Esophagus muscularis mucosa (tissue), 4 donors: Measurements from ENCODE around the gene P3H3. TPM values are rescaled to one million over a fixed set of nuclear protein-coding genes. Genes with fewer than 3 reads are reported as not detected.

Experiments used
- DNase-seq: peaks from one replicate; pipeline ENCODE4 v3.0.0-alpha.2; 2017; ENCODE audit errors: extremely low spot score
- H3K27ac ChIP-seq, 4 donors: fragments of 200-600 bp; sonication (generic); replicated peaks in 1 of 4; 1 replicate in 3 of 4; 2 replicates in 1 of 4; pipeline ENCODE4 v1.5.1; 2016 to 2019; ENCODE audit warnings: mild to moderate bottlenecking in 1 of 4
- H3K27me3 ChIP-seq, 4 donors: fragments of 200-600 bp; sonication (generic); one replicate each; pipeline versions ENCODE4 v1.5.1 to v1.6.0; 2016 to 2019
- H3K36me3 ChIP-seq, 4 donors: fragments of 200-600 bp; sonication (generic); one replicate each; pipeline ENCODE4 v1.5.1; 2016 to 2019
- H3K4me1 ChIP-seq, 4 donors: fragments of 200-600 bp; sonication (generic); one replicate each; pipeline ENCODE4 v1.5.1; 2016 to 2019
- H3K4me3 ChIP-seq, 4 donors: fragments of 200-600 bp; sonication (generic); 1 replicate in 2 of 4; 2 replicates in 2 of 4; pipeline ENCODE4 v1.5.1; 2016 to 2019; ENCODE audit warnings: mild to moderate bottlenecking in 4 of 4, moderate library complexity in 1 of 4
- H3K9me3 ChIP-seq, 4 donors: fragments of 200-600 bp; sonication (generic); 1 replicate in 3 of 4; 2 replicates in 1 of 4; pipeline ENCODE4 v1.5.1; 2016 to 2019
- EP300 ChIP-seq: sonication (generic); formaldehyde crosslinking; IDR thresholded peaks from one replicate; pipeline ENCODE4 v1.6.1; 2017; ENCODE audit warnings: antibody characterized with exemption
- POLR2A ChIP-seq: fragments of 450-650 bp; IDR thresholded peaks from one replicate; pipeline ENCODE4 v1.6.1; 2017; ENCODE audit warnings: antibody characterized with exemption, moderate library complexity, mild to moderate bottlenecking, low read depth
- POLR2AphosphoS5 ChIP-seq, 2 donors: sonication (generic); formaldehyde crosslinking; IDR thresholded peaks; one replicate each; pipeline ENCODE4 v1.6.1; 2017; ENCODE audit warnings: antibody characterized with exemption in 2 of 2
- WGBS: methylation state at CpG from one replicate; pipeline ENCODE4 v1.1.5; 2018; 5-methylcytosine and 5-hydroxymethylcytosine counted together
- intact Hi-C: fragments of 100-400 bp; cut with DNase I; formaldehyde crosslinking; loops from one replicate; pipeline ENCODE4 v1.15.1; 2023
- total RNA-seq, 4 donors: library from RNA; depleted of rRNA; stranded (reverse); fragments of >200 nt; gene quantifications; one replicate each; pipeline versions ENCODE4 v1.1.0 to v1.2.1, GENCODE V29; 2016
- TF ChIP-seq, protein P1 (sequence below), 3 experiments: fragments of 200-600 bp in 2 of 3; fragments of 450-650 bp in 1 of 3; sonication (generic) in 2 of 3; IDR thresholded peaks; one replicate each; pipeline ENCODE4 v1.5.1; 2017 to 2019; ENCODE audit warnings: antibody characterized with exemption in 3 of 3, mild to moderate bottlenecking in 2 of 3, moderate library complexity in 1 of 3

P3H3 gene
- total RNA-seq, 4 donors from 2014 or later: 16.4 to 30.7 (median 26.8) TPM

DNA sequence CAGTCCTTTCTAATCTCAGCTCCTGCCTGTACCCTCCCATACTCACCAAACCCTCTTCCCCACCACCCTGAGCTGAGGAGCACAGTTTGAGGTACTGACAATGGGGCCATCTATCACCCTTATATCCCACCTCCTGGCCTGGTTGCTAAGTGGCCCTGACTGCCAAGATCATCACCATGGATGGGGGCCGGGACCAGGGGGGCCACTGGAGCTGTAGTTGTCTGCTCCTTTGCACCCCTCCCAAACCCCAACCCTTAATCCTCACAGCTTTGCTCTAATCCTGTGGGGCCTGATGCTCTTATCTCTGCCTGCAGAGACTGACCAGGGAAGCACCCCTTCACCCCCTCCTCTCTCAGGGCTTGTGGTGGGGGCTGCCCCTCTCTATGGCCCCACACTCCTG is 12.1 kb downstream of the P3H3 start:
- 71% methylated on average over 1 of the region's 1 CpG for WGBS
- H3K9me3 ChIP-seq: no peaks in the 10 kb centered on the region
- H3K27me3 ChIP-seq: no peaks in the 10 kb centered on the region
- TF ChIP-seq POLR2A (no peak), EP300 (no peak), POLR2AphosphoS5 (IDR thresholded peaks at IDR 0.05) (no peak)
- TF ChIP-seq, protein P1, sequence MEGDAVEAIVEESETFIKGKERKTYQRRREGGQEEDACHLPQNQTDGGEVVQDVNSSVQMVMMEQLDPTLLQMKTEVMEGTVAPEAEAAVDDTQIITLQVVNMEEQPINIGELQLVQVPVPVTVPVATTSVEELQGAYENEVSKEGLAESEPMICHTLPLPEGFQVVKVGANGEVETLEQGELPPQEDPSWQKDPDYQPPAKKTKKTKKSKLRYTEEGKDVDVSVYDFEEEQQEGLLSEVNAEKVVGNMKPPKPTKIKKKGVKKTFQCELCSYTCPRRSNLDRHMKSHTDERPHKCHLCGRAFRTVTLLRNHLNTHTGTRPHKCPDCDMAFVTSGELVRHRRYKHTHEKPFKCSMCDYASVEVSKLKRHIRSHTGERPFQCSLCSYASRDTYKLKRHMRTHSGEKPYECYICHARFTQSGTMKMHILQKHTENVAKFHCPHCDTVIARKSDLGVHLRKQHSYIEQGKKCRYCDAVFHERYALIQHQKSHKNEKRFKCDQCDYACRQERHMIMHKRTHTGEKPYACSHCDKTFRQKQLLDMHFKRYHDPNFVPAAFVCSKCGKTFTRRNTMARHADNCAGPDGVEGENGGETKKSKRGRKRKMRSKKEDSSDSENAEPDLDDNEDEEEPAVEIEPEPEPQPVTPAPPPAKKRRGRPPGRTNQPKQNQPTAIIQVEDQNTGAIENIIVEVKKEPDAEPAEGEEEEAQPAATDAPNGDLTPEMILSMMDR (IDR thresholded peaks at IDR 0.05): no peak
- DNase-seq: no peak
- H3K36me3 ChIP-seq: peaks cover 12 to 77% (median 55%) of the 10 kb centered on the region in 4 donors
- no peak overlapping the region for H3K27ac ChIP-seq
- H3K4me1 ChIP-seq: peaks cover 0 to 5% (median 0%) of the 10 kb centered on the region in 4 donors
- intact Hi-C loops: no loop called here
- H3K4me3 ChIP-seq: no peak overlapping the region

DNA sequence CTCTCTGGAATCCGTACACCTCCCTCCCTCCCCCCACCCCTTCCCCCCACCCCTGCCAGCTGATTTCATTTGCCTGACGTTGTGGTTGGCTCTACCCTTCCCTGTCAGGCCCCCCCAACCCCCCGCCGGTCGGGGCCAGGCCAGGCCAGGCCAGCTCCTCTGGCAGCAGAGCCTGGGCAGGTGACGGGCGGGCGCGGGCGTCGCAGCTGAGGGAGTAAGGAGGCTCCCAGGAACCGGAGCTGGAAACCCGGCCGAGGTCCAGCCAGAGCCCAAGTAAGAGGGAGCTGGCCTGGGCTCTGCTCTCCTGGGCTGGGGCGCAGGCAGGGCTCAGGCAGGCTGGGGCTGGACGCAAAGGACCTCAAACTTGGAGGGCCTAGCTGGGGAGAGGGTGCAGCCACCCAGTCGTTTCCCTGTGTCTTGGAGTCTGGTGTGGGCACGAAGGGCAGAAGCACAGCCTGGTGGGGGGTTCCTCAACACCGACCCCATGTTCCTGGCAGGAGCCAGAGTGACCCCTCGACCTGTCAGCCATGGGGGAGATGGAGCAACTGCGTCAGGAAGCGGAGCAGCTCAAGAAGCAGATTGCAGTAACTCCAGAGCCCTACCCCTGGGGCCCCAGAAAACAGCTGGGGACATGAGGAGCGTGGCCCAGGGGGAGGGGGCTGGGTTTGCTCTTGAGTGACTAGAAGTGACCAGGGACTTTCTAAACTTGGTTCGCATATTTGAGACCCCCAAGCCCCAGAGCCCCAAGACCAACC is 12.7 kb downstream of the P3H3 start, which contains the start of gene GNB3:
Gene GNB3, plus strand, starts transcription at position 165 of the 755 bp plus-strand sequence. Its CDS starts 363 bp downstream, at position 528.
- peaks cover 12 to 83% (median 61%) of the 10 kb centered on the region in 4 donors for H3K36me3 ChIP-seq

DNA sequence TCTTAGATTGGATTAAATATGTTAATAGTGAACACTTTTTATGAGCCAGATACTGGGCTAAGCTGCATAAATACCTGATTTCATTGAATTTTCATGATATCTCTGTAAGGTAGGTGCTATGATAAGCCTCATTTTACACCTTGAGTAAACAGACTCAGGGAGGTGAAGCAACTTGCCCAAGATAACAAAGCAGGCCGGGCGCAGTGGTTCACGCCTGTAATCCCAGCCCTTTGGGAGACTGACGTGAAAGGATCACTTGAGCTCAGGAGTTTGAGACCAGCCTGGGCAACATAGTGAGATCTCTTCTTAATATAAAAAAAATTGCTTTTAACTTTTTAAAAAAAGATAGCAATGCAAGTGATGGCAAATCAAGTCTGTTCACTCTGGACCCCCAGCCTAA is 13.9 kb downstream of the P3H3 start:
- H3K4me3 ChIP-seq: no peak overlapping the region
- TF ChIP-seq EP300 (no peak), POLR2AphosphoS5 (IDR thresholded peaks at IDR 0.05) (no peak), POLR2A (no peak)
- TF ChIP-seq, protein P1 (IDR thresholded peaks at IDR 0.05): no peak
- intact Hi-C loops: no loop called here
- no peaks in the 10 kb centered on the region for H3K4me1 ChIP-seq
- no peaks in the 10 kb centered on the region for H3K27me3 ChIP-seq
- no peaks in the 10 kb centered on the region for H3K9me3 ChIP-seq
- H3K27ac ChIP-seq: no peak overlapping the region
- no peak for DNase-seq
- 96% methylated on average over 4 of the region's 4 CpGs for WGBS
- H3K36me3 ChIP-seq: peaks cover 12 to 85% (median 66%) of the 10 kb centered on the region in 4 donors

More for the DNA sequence above, 12.7 kb downstream of the P3H3 start, which contains the start of gene GNB3:
- Histone ChIP-seq H3K27ac (no peak within 1 kb of the TSS), H3K4me1 (no peaks in the 10 kb centered on the region), H3K9me3 (no peaks in the 10 kb centered on the region), H3K4me3 (no peak within 1 kb of the TSS), H3K27me3 (no peaks in the 10 kb centered on the region)
- no peak for TF ChIP-seq POLR2A
- no peak for TF ChIP-seq POLR2AphosphoS5 (IDR thresholded peaks at IDR 0.05)
- TF ChIP-seq, protein P1 (IDR thresholded peaks at IDR 0.05): no peak
- no peak for TF ChIP-seq EP300
- intact Hi-C loops: no loop called here
- WGBS: 85% methylated on average over 8 of the region's 24 CpGs
- no peak for DNase-seq

DNA sequence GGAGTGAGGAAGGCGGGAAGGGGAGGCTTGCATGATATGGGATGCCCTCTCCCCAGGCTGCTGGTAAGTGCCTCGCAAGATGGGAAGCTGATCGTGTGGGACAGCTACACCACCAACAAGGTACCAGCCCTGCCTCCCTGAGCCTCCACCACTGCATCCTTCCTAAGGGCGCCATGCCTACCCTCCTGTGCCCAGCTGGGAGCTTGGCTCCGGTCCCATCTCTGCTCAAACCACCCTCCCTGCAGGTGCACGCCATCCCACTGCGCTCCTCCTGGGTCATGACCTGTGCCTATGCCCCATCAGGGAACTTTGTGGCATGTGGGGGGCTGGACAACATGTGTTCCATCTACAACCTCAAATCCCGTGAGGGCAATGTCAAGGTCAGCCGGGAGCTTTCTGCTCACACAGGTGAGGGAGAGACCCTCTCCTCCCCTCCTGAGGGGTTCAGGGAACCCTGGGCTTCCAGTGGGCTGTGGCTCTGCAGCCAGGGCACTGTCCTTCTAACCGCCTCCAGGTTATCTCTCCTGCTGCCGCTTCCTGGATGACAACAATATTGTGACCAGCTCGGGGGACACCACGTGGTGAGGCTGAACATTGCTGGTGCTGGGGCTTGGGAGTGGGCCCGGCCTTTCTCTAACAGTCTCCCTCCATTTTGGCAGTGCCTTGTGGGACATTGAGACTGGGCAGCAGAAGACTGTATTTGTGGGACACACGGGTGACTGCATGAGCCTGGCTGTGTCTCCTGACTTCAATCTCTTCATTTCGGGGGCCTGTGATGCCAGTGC is 15.1 kb downstream of the P3H3 start:
- Histone ChIP-seq H3K27ac (no peak overlapping the region), H3K4me3 (no peak overlapping the region), H3K9me3 (no peaks in the 10 kb centered on the region), H3K4me1 (no peaks in the 10 kb centered on the region), H3K36me3 (peaks cover 3 to 83% (median 59%) of the 10 kb centered on the region in 4 donors), H3K27me3 (no peaks in the 10 kb centered on the region)
- DNase-seq: no peak
- 83% methylated on average over 12 of the region's 16 CpGs for WGBS
- intact Hi-C loops: no loop called here
- TF ChIP-seq EP300 (no peak), POLR2AphosphoS5 (IDR thresholded peaks at IDR 0.05) (no peak), POLR2A (no peak)
- TF ChIP-seq, protein P1 (IDR thresholded peaks at IDR 0.05): no peak
